ENCODE data around the gene C1QA. TPM values are rescaled to one million over a fixed set of nuclear protein-coding genes. Genes with fewer than 3 reads are reported as not detected.

The C1QA gene
- polyA plus RNA-seq, 1 donor from 2014 or later: not detected

GRCh38 chr1:22618056-22618455, 18.4 kb upstream of the C1QA start:
- TF ChIP-seq EP300 (conservative IDR thresholded peaks at IDR 0.05; ENCODE audit: poor library complexity, severe bottlenecking) (no peak), TAF1 (IDR thresholded peaks at IDR 0.05; ENCODE audit: low read depth) (no peak), CTCF (IDR thresholded peaks at IDR 0.05; ENCODE audit: poor library complexity, severe bottlenecking) (no peak), RAD21 (conservative IDR thresholded peaks at IDR 0.05) (no peak), SMC3 (conservative IDR thresholded peaks at IDR 0.05; ENCODE audit: poor library complexity) (no peak), POLR2AphosphoS5 (IDR thresholded peaks at IDR 0.05) (no peak), EZH2 (IDR thresholded peaks at IDR 0.05; ENCODE audit: borderline replicate concordance, insufficient read depth, low read length, poor library complexity, severe bottlenecking) (no peak), MXI1 (conservative IDR thresholded peaks at IDR 0.05; ENCODE audit: poor library complexity, severe bottlenecking) (no peak), REST (IDR thresholded peaks at IDR 0.05; ENCODE audit: borderline replicate concordance) (no peak)
- H3K9ac ChIP-seq (ENCODE audit: low read length): no peak overlapping the region
- no peak overlapping the region for H3K27ac ChIP-seq (ENCODE audit: low read length)
- H3K9me2 ChIP-seq (ENCODE audit: insufficient read depth, low read length): no peaks in the 10 kb centered on the region
- no peaks in the 10 kb centered on the region for H4K20me1 ChIP-seq (ENCODE audit: insufficient read depth)
- H3K79me2 ChIP-seq (replicated peaks; ENCODE audit: insufficient read depth, low read length): no peaks in the 10 kb centered on the region
- H3K27me3 ChIP-seq (ENCODE audit: insufficient read depth, low read depth, low read length): no peaks in the 10 kb centered on the region
- no peak overlapping the region for H2AFZ ChIP-seq (ENCODE audit: low read depth, low read length)
- no peaks in the 10 kb centered on the region for H3K9me3 ChIP-seq (ENCODE audit: low read length)
- no peaks in the 10 kb centered on the region for H3K36me3 ChIP-seq (ENCODE audit: insufficient read depth, low read length)
- H3F3A ChIP-seq (ENCODE audit: insufficient read depth, low read length, poor library complexity, severe bottlenecking): no peaks in the 10 kb centered on the region
- H3K4me3 ChIP-seq (ENCODE audit: low read length): no peak overlapping the region
- no peak overlapping the region for H3K4me2 ChIP-seq (ENCODE audit: low read length)

- Histone ChIP-seq H3K79me2 (replicated peaks; ENCODE audit: insufficient read depth, low read length) (no peaks in the 10 kb centered on the region), H3F3A (ENCODE audit: insufficient read depth, low read length, poor library complexity, severe bottlenecking) (no peaks in the 10 kb centered on the region), H3K27me3 (ENCODE audit: insufficient read depth, low read depth, low read length) (no peaks in the 10 kb centered on the region), H3K4me2 (ENCODE audit: low read length) (no peak overlapping the region), H3K9me3 (ENCODE audit: low read length) (no peaks in the 10 kb centered on the region), H4K20me1 (ENCODE audit: insufficient read depth) (no peaks in the 10 kb centered on the region), H3K36me3 (ENCODE audit: insufficient read depth, low read length) (no peaks in the 10 kb centered on the region), H3K4me3 (ENCODE audit: low read length) (no peak overlapping the region), H3K9ac (ENCODE audit: low read length) (no peak overlapping the region), H3K27ac (ENCODE audit: low read length) (no peak overlapping the region), H2AFZ (ENCODE audit: low read depth, low read length) (no peak overlapping the region), H3K9me2 (ENCODE audit: insufficient read depth, low read length) (no peaks in the 10 kb centered on the region)
- no peak for TF ChIP-seq SMC3 (conservative IDR thresholded peaks at IDR 0.05; ENCODE audit: poor library complexity)
- TF ChIP-seq REST (IDR thresholded peaks at IDR 0.05; ENCODE audit: borderline replicate concordance): no peak
- TF ChIP-seq EZH2 (IDR thresholded peaks at IDR 0.05; ENCODE audit: borderline replicate concordance, insufficient read depth, low read length, poor library complexity, severe bottlenecking): no peak
- TF ChIP-seq POLR2AphosphoS5 (IDR thresholded peaks at IDR 0.05): no peak
- TF ChIP-seq TAF1 (IDR thresholded peaks at IDR 0.05; ENCODE audit: low read depth): no peak
- no peak for TF ChIP-seq CTCF (IDR thresholded peaks at IDR 0.05; ENCODE audit: poor library complexity, severe bottlenecking)
- no peak for TF ChIP-seq EP300 (conservative IDR thresholded peaks at IDR 0.05; ENCODE audit: poor library complexity, severe bottlenecking)
- no peak for TF ChIP-seq MXI1 (conservative IDR thresholded peaks at IDR 0.05; ENCODE audit: poor library complexity, severe bottlenecking)
- no peak for TF ChIP-seq RAD21 (conservative IDR thresholded peaks at IDR 0.05)
These were observed 17.2 kb upstream of the C1QA start for GRCh38 chr1:22619252-22619651.

Measured in neural cell (in vitro differentiated cells).